IMR-90 (cell line): ENCODE data around the gene FCHSD2. TPM values are rescaled to one million over a fixed set of nuclear protein-coding genes. Genes with fewer than 3 reads are reported as not detected.

ENCODE experiments used
- ATAC-seq: fragments of 200-7000 bp; cut with Tn5 transposase; 2 replicates; pipeline ENCODE4 v1.9.1; 2020; ENCODE audit warnings: low read depth, mild to moderate bottlenecking, moderate library complexity
- BruUV-seq: library from RNA; stranded (reverse); fragments of 400-500 nt; replicated peaks from 2 replicates; lab custom pipeline; 2021; lab: Mats Ljungman, UMichigan
- CTCF ChIA-PET: fragments of 300-600 bp; formaldehyde crosslinking; extraction: SDS; loops from one replicate; lab custom pipeline; 2021; ENCODE audit warnings: antibody characterized with exemption; lab: Yijun Ruan, JAX
- POLR2A ChIA-PET: fragments of 300-600 bp; sonication (Branson Sonifier 250); formaldehyde crosslinking; loops from one replicate; lab custom pipeline; 2022; ENCODE audit warnings: antibody characterized with exemption; ENCODE audit not compliant: unreplicated experiment; lab: Charles Lee
- DNase-seq: peaks from one replicate; pipeline ENCODE4 v3.0.0; 2013
- H2AFZ ChIP-seq: replicated peaks from 2 replicates; pipeline ENCODE3; 2013; ENCODE audit warnings: low read length, mild to moderate bottlenecking; ENCODE audit not compliant: poor library complexity
- H2AK5ac ChIP-seq: 2 replicates; pipeline ENCODE4 v1.6.1; 2013; ENCODE audit warnings: low read depth, low read length, inconsistent platforms
- H2AK9ac ChIP-seq: replicated peaks from 2 replicates; pipeline ENCODE3; 2013; ENCODE audit warnings: mild to moderate bottlenecking, low read depth, low read length, moderate library complexity; ENCODE audit not compliant: poor library complexity
- H2BK120ac ChIP-seq: 2 replicates; pipeline ENCODE4 v1.6.1; 2013; ENCODE audit warnings: low read depth, low read length, inconsistent platforms
- H2BK15ac ChIP-seq: 3 replicates; pipeline ENCODE4 v1.6.1; 2013; ENCODE audit warnings: low read depth, low read length, inconsistent platforms
- H2BK20ac ChIP-seq: 2 replicates; pipeline ENCODE4 v1.6.1; 2013; ENCODE audit warnings: low read depth, mild to moderate bottlenecking, inconsistent platforms, low read length, moderate library complexity
- H2BK5ac ChIP-seq: 2 replicates; pipeline ENCODE4 v1.6.1; 2013; ENCODE audit warnings: mild to moderate bottlenecking, low read depth, low read length, inconsistent platforms; ENCODE audit not compliant: poor library complexity, severe bottlenecking
- H3K14ac ChIP-seq: replicated peaks from 2 replicates; pipeline ENCODE4 v1.6.1; 2013; ENCODE audit warnings: low read depth, low read length, inconsistent platforms
- H3K18ac ChIP-seq: 2 replicates; pipeline ENCODE4 v1.6.1; 2013; ENCODE audit warnings: low read depth, low read length, control low read depth
- H3K23ac ChIP-seq: 2 replicates; pipeline ENCODE4 v1.6.1; 2013; ENCODE audit warnings: low read depth, low read length, inconsistent platforms
- H3K27ac ChIP-seq: 2 replicates; pipeline ENCODE4 v1.5.1; 2013; ENCODE audit warnings: mild to moderate bottlenecking, control low read depth, low read length; ENCODE audit not compliant: insufficient read depth
- H3K27me3 ChIP-seq: 2 replicates; pipeline ENCODE4 v1.6.1; 2013; ENCODE audit warnings: low read length; ENCODE audit not compliant: control insufficient read depth, insufficient read depth
- H3K36me3 ChIP-seq: 2 replicates; pipeline ENCODE4 v1.6.1; 2013; ENCODE audit warnings: low read length, mixed read lengths; ENCODE audit not compliant: control insufficient read depth, insufficient read depth
- H3K4ac ChIP-seq: 2 replicates; pipeline ENCODE4 v1.6.1; 2013; ENCODE audit warnings: low read depth, low read length, inconsistent platforms
- H3K4me1 ChIP-seq: 2 replicates; pipeline ENCODE4 v1.6.1; 2013; ENCODE audit warnings: low read length, mixed read lengths; ENCODE audit not compliant: control insufficient read depth, insufficient read depth
- H3K4me2 ChIP-seq: 2 replicates; pipeline ENCODE4 v1.6.1; 2013; ENCODE audit warnings: low read depth, mild to moderate bottlenecking, control low read depth, low read length, moderate library complexity
- H3K4me3 ChIP-seq: 2 replicates; pipeline ENCODE4 v1.5.1; 2013; ENCODE audit warnings: low read depth, mild to moderate bottlenecking, control low read depth, low read length, moderate library complexity; ENCODE audit not compliant: insufficient read depth
- H3K56ac ChIP-seq: 2 replicates; pipeline ENCODE4 v1.6.1; 2013; ENCODE audit warnings: low read length, inconsistent platforms; ENCODE audit not compliant: insufficient read depth; ENCODE audit errors: extremely low read depth
- H3K79me1 ChIP-seq, 2 experiments: 2 replicates each; pipeline ENCODE4 v1.6.1; 2013; ENCODE audit warnings: low read length in 2 of 2, inconsistent platforms in 1 of 2, low read depth in 1 of 2
- H3K9ac ChIP-seq: 2 replicates; pipeline ENCODE4 v1.6.1; 2013; ENCODE audit warnings: low read depth, low read length, control low read depth
- H3K9me1 ChIP-seq: 2 replicates; pipeline ENCODE4 v1.6.1; 2013; ENCODE audit warnings: low read length, inconsistent platforms; ENCODE audit not compliant: insufficient read depth
- H3K9me3 ChIP-seq: 2 replicates; pipeline ENCODE4 v1.6.1; 2013; ENCODE audit warnings: low read length; ENCODE audit not compliant: control insufficient read depth, insufficient read depth
- H4K20me1 ChIP-seq: 2 replicates; pipeline ENCODE4 v1.6.1; 2013; ENCODE audit warnings: low read length, inconsistent platforms; ENCODE audit not compliant: insufficient read depth
- H4K5ac ChIP-seq: 2 replicates; pipeline ENCODE4 v1.6.1; 2013; ENCODE audit warnings: mild to moderate bottlenecking, low read depth, low read length, control low read depth
- H4K8ac ChIP-seq, 2 experiments: 2 replicates each; pipeline ENCODE4 v1.6.1; 2013; ENCODE audit warnings: low read depth in 2 of 2, low read length in 2 of 2, control low read depth in 1 of 2, inconsistent platforms in 1 of 2
- H4K91ac ChIP-seq: 2 replicates; pipeline ENCODE4 v1.6.1; 2013; ENCODE audit warnings: low read depth, low read length, inconsistent platforms; ENCODE audit not compliant: insufficient read depth
- BHLHE40 ChIP-seq: fragments of 150-350 bp; IDR thresholded peaks from 2 replicates; pipeline ENCODE4 v1.6.1; 2016; ENCODE audit warnings: mild to moderate bottlenecking, low read depth, low read length
- CEBPB ChIP-seq: IDR thresholded peaks from 2 replicates; pipeline ENCODE4 v1.6.1; 2012; ENCODE audit warnings: low read depth, low read length, improper control_type of control experiment
- CHD1 ChIP-seq: IDR thresholded peaks from 2 replicates; pipeline ENCODE4 v1.6.1; 2012; ENCODE audit warnings: low read depth, low read length, improper control_type of control experiment
- MAZ ChIP-seq: IDR thresholded peaks from 2 replicates; pipeline ENCODE4 v1.6.1; 2012; ENCODE audit warnings: low read depth, mild to moderate bottlenecking, low read length, improper control_type of control experiment, moderate library complexity, borderline replicate concordance
- MXI1 ChIP-seq: IDR thresholded peaks from 2 replicates; pipeline ENCODE4 v1.6.1; 2012; ENCODE audit warnings: low read depth, mild to moderate bottlenecking, low read length, moderate library complexity, borderline replicate concordance
- NFE2L2 ChIP-seq: fragments of 150-350 bp; IDR thresholded peaks from 2 replicates; pipeline ENCODE4 v1.6.1; 2016; ENCODE audit warnings: low read depth, mild to moderate bottlenecking, low read length
- POLR2A ChIP-seq: IDR thresholded peaks from 2 replicates; pipeline ENCODE4 v1.6.1; 2012; ENCODE audit warnings: mild to moderate bottlenecking, low read depth, low read length
- RAD21 ChIP-seq: IDR thresholded peaks from 2 replicates; pipeline ENCODE4 v1.6.1; 2012; ENCODE audit warnings: low read length, improper control_type of control experiment
- SMC3 ChIP-seq: fragments of 150-350 bp; IDR thresholded peaks from 2 replicates; pipeline ENCODE4 v1.6.1; 2016; ENCODE audit warnings: low read depth, mild to moderate bottlenecking, antibody characterized with exemption, low read length, moderate library complexity
- USF2 ChIP-seq: fragments of 150-350 bp; IDR thresholded peaks from 2 replicates; pipeline ENCODE4 v1.6.1; 2017; ENCODE audit warnings: mild to moderate bottlenecking, antibody characterized with exemption, low read length, low read depth
- WGBS, 2 experiments: methylation state at CpG; one replicate each; pipeline versions ENCODE4 v1.1.5 to v1.1.7; 2013; ENCODE audit warnings: missing lambda C conversion rate in 2 of 2; ENCODE audit not compliant: insufficient read length in 1 of 2; ENCODE audit errors: extremely low coverage in 2 of 2; 5-methylcytosine and 5-hydroxymethylcytosine counted together
- dilution Hi-C: fragments of 300-500 bp; cut with HindIII; formaldehyde crosslinking; loops from one replicate; pipeline ENCODE4 v1.14.3; 2018; ENCODE audit warnings: low sequenced_read_pairs; ENCODE audit not compliant: unreplicated experiment
- in situ Hi-C: fragments of 300-500 bp; cut with MboI; formaldehyde crosslinking; loops from 3 replicates; pipeline ENCODE4 v1.14.3; 2019; ENCODE audit warnings: low sequenced_read_pairs, inconsistent platforms, mixed read lengths
- intact Hi-C: fragments of 100-400 bp; cut with micrococcal nuclease; formaldehyde crosslinking; loops from 2 replicates; pipeline ENCODE4 v1.10.0; 2022
- polyA plus RNA-seq, 3 experiments: library from polyadenylated mRNA; depleted of rRNA; stranded (reverse); fragments of >200 nt; gene quantifications; 2 replicates each; pipeline ENCODE4 v1.2.3, GENCODE V29; 2012; ENCODE audit warnings: low replicate concordance in 1 of 3
- total RNA-seq: library from RNA; depleted of rRNA; stranded (reverse); fragments of >200 nt; gene quantifications from 2 replicates; pipeline ENCODE4 v1.2.3, GENCODE V29; 2012

FCHSD2 gene
- total and polyA plus RNA-seq, 2 of the 4 experiments (the other 2 are of a cell fraction) = 5.9 to 18.7 TPM

- no TSS peak for BruUV-seq
Measured at GRCh38 chr11:72930008-72930407, 212.1 kb downstream of the FCHSD2 start.

More at GRCh38 chr11:72930008-72930407, 212.1 kb downstream of the FCHSD2 start:
- Histone ChIP-seq H3K27me3 (no peaks in the 10 kb centered on the region), H3K9ac (no peak overlapping the region), H2BK20ac (no peak overlapping the region), H3K27ac (no peak overlapping the region), H3K4ac (no peak overlapping the region), H3K79me1 (peaks cover 4 to 25% of the 10 kb centered on the region in 2 experiments; a peak in 3 of 4 replicates), H4K91ac (no peak overlapping the region), H3K36me3 (no peaks in the 10 kb centered on the region), H3K14ac (no peak overlapping the region), H2BK5ac (no peak overlapping the region), H2AK9ac (no peak overlapping the region), H3K9me1 (0 out of 2 replicates have a peak, but pooled peaks cover 3% of the 10 kb centered on the region), H2BK15ac (no peak overlapping the region), H3K56ac (no peak overlapping the region), H4K8ac (no peak overlapping the region), H2BK120ac (no peak overlapping the region), H3K4me1 (peaks cover 3% of the 10 kb centered on the region), H4K5ac (no peak overlapping the region), H3K9me3 (no peaks in the 10 kb centered on the region), H2AFZ (no peak overlapping the region), H3K18ac (no peak overlapping the region), H2AK5ac (no peak overlapping the region), H3K4me2 (peak overlapping the region; percentile 27; the same call in 1 of the 2 replicates), H4K20me1 (peaks cover 11% of the 10 kb centered on the region; the same call in 1 of the 2 replicates), H3K23ac (no peak overlapping the region), H3K4me3 (no peak overlapping the region)
- in situ Hi-C loops (no loop called here), dilution Hi-C loops (no loop called here), intact Hi-C loops (loop anchor here (10.0 kb wide), 1 partner anchor 85 kb away; no protein-coding TSS in a partner anchor)
- ChIA-PET CTCF (interaction anchor here (0.8 kb wide), 1 partner anchor 11 kb away, joined by 3 read pairs; no protein-coding TSS in a partner anchor), POLR2A (no interaction called here)
- peak; percentile 76 for ATAC-seq
- TF ChIP-seq RAD21 (no peak), CEBPB (no peak), POLR2A (no peak), MAZ (no peak), NFE2L2 (no peak), USF2 (no peak), BHLHE40 (no peak), SMC3 (no peak), MXI1 (no peak), CHD1 (no peak)
- DNase-seq = peak; percentile 59
- 15% methylated on average over 2 of the region's 2 CpGs; no CpG with 5 or more reads in 1 of the 2 experiments for WGBS, 2 experiments
